ENCODE results near the gene ZIC3. TPM values are rescaled to one million over a fixed set of nuclear protein-coding genes. Genes with fewer than 3 reads are reported as not detected.
A peak's percentile ranks its signal among the peaks of the same experiment; 100 is the strongest.

Gene ZIC3
- total RNA-seq, 1 experiment from 2014 or later = 126 TPM

DNA sequence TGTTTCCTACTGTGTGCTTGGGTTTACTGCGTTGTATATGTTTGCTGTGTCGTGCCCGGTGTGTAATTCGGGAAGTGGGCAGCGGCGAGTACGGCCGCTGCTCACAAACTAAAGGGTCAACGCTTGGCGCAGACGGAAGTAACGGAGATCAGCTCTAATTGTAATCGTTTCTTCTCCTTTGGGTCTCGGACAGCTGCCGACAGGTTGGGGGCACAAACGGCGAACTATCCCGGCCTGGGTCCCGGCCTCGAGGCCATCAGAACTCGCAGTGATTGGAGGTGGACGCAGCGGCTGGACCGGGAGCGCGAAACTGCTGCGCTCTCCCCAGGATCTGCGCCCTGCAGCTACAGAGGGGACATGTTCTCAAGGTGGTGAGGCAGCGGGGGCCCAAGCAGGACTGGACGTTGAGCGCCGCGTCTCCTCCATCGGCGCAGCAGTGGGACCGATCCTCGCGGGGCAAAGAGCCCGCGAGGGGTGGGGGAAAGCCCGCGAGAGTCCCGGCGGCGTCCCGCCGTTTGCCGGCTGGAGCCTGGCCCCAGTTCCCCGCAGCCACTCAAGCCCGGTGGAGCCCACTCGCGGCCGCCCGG lies 516 bp upstream of the ZIC3 start:
- no peak overlapping the region for H4K5ac ChIP-seq (ENCODE audit: insufficient read length, low read depth, low read length)
- peak overlapping the region; percentile 38; the same call in 1 of the 2 replicates for H3K14ac ChIP-seq (ENCODE audit: insufficient read depth, low read length)
- no peak overlapping the region for H2BK120ac ChIP-seq (ENCODE audit: low read depth, low read length, poor library complexity, severe bottlenecking)
- Mint-ChIP-seq H3K4me1 (peaks cover 23 to 37% of the 10 kb centered on the region in 2 experiments), H3K27ac (peak overlapping the region; percentile 5 to 73 (median 52); a peak in 6 of 7 replicates), H3K9me3 (peaks cover 3 to 65% of the 10 kb centered on the region in 2 experiments; a peak in 4 of 5 replicates), H3K27me3 (ENCODE audit: low read depth) (no peaks in the 10 kb centered on the region; the same call in 1 of the 2 replicates), H3K36me3 (ENCODE audit: insufficient read depth in 1 of 3, low read depth in 3 of 3) (peaks cover 20 to 39% (median 32%) of the 10 kb centered on the region in 3 experiments), H3K4me3 (peak overlapping the region; percentile 94)
- DNase-seq = no peak
- H4K8ac ChIP-seq (replicated peaks; ENCODE audit: insufficient read length, low read depth, low read length) = no peak overlapping the region
- no peak overlapping the region for H3K56ac ChIP-seq (ENCODE audit: insufficient read length, low read depth, low read length)
- H3K79me2 ChIP-seq (ENCODE audit: insufficient read depth, low read length) = peaks cover 29% of the 10 kb centered on the region
- no peak overlapping the region for H2BK12ac ChIP-seq (ENCODE audit: insufficient read length, low read depth, low read length)
- H2BK20ac ChIP-seq (ENCODE audit: low read depth, low read length, poor library complexity, severe bottlenecking) = no peak overlapping the region
- H3K4me1 ChIP-seq (ENCODE audit: insufficient read depth, low read length) = no peaks in the 10 kb centered on the region; the same call in 1 of the 2 replicates
- H3K27me3 ChIP-seq (ENCODE audit: insufficient read depth, low read length) = no peaks in the 10 kb centered on the region
- peaks cover 18% of the 10 kb centered on the region for H3K23me2 ChIP-seq (ENCODE audit: insufficient read length, low read depth, low read length, poor library complexity, severe bottlenecking)
- H3K79me1 ChIP-seq (ENCODE audit: insufficient read depth, low read depth, low read length, poor library complexity, severe bottlenecking) = no peaks in the 10 kb centered on the region
- H3T11ph ChIP-seq (ENCODE audit: low read length) = no peak overlapping the region
- H3K9me3 ChIP-seq (ENCODE audit: control insufficient read depth, low read depth, low read length) = no peaks in the 10 kb centered on the region
- no peak overlapping the region for H3K23ac ChIP-seq (ENCODE audit: insufficient read length, low read depth, low read length)
- peak overlapping the region; percentile 50 for H3K9ac ChIP-seq (ENCODE audit: extremely low read depth, insufficient read length, low read length)
- peak overlapping the region; percentile 98 for H3K4me2 ChIP-seq (ENCODE audit: insufficient read depth, insufficient read length, low read length)
- no peak overlapping the region for H2BK15ac ChIP-seq (ENCODE audit: low read depth, low read length)
- no peak overlapping the region for H3K18ac ChIP-seq (ENCODE audit: insufficient read length, low read depth, low read length)
- H2AK5ac ChIP-seq (ENCODE audit: insufficient read length, low read length) = no peak overlapping the region
- no peak overlapping the region for H3K4ac ChIP-seq (ENCODE audit: low read depth, low read length)
- no peak overlapping the region for H4K91ac ChIP-seq (ENCODE audit: insufficient read length, low read depth, low read length)
- no peaks in the 10 kb centered on the region for H4K20me1 ChIP-seq (ENCODE audit: control insufficient read depth, insufficient read depth, insufficient read length)
- TF ChIP-seq, protein P1, sequence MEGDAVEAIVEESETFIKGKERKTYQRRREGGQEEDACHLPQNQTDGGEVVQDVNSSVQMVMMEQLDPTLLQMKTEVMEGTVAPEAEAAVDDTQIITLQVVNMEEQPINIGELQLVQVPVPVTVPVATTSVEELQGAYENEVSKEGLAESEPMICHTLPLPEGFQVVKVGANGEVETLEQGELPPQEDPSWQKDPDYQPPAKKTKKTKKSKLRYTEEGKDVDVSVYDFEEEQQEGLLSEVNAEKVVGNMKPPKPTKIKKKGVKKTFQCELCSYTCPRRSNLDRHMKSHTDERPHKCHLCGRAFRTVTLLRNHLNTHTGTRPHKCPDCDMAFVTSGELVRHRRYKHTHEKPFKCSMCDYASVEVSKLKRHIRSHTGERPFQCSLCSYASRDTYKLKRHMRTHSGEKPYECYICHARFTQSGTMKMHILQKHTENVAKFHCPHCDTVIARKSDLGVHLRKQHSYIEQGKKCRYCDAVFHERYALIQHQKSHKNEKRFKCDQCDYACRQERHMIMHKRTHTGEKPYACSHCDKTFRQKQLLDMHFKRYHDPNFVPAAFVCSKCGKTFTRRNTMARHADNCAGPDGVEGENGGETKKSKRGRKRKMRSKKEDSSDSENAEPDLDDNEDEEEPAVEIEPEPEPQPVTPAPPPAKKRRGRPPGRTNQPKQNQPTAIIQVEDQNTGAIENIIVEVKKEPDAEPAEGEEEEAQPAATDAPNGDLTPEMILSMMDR (conservative IDR thresholded peaks at IDR 0.05) = no peak
- no peak overlapping the region for H2BK5ac ChIP-seq (ENCODE audit: insufficient read length, low read length)
- WGBS (ENCODE audit: extremely low coverage, insufficient read length, low lambda C conversion rate) = no CpG with 5 or more reads among the region's 54 CpGs
- H3K27ac ChIP-seq (ENCODE audit: insufficient read length, low read depth, low read length) = no peak overlapping the region
- H2AFZ ChIP-seq (ENCODE audit: low read length) = no peak overlapping the region

All from H9 (cell line).